ENCODE data around the gene C19orf25. TPM values are rescaled to one million over a fixed set of nuclear protein-coding genes. Genes with fewer than 3 reads are reported as not detected.

Gene C19orf25
- total and polyA plus RNA-seq, 10 of the 15 experiments (the other 5 are each of a cell fraction or from before 2014, with no cell fraction given): 1.2 to 67.0 (median 25.6) TPM

- TF ChIP-seq ZNF687 (IDR thresholded peaks at IDR 0.05) (peak; percentile 43; the same call in 1 of the 2 replicates), ESRRA (IDR thresholded peaks at IDR 0.05; ENCODE audit: low read length) (no peak), CTCF (IDR thresholded peaks at IDR 0.05 in 2 of 3, conservative IDR thresholded peaks at IDR 0.05 in 1 of 3; ENCODE audit: control insufficient read depth in 2 of 3, extremely low read depth in 1 of 3, insufficient read depth in 1 of 3, low read depth in 3 of 3, low read length in 3 of 3) (peak; percentile 97 to 99 (median 97); a peak in 5 of 6 replicates), MYC (IDR thresholded peaks at IDR 0.05; ENCODE audit: insufficient read depth, insufficient read length, insufficient replicate concordance, low read length, severe bottlenecking) (peak; percentile 98), SPI1 (IDR thresholded peaks at IDR 0.05; ENCODE audit: borderline replicate concordance, insufficient read depth, low read depth, low read length) (peak; percentile 84; the same call in 1 of the 2 replicates), MXI1 (IDR thresholded peaks at IDR 0.05; ENCODE audit: low read depth, low read length) (peak; percentile 96), NFYA (IDR thresholded peaks at IDR 0.05; ENCODE audit: borderline replicate concordance, low read depth, low read length) (no peak), CREB1 (IDR thresholded peaks at IDR 0.05; ENCODE audit: low read depth) (peak; percentile 87), REST (IDR thresholded peaks at IDR 0.05; ENCODE audit: low read depth, low read length) (no peak; the same call in 1 of the 2 replicates), KAT2A (conservative IDR thresholded peaks at IDR 0.05; ENCODE audit: control insufficient read depth, low read depth, low read length) (peak; percentile 89; the same call in 1 of the 2 replicates), BMI1 (IDR thresholded peaks at IDR 0.05; ENCODE audit: borderline replicate concordance) (no peak), ELK1 (IDR thresholded peaks at IDR 0.05; ENCODE audit: low read depth, low read length) (peak; percentile 74), USF2 (IDR thresholded peaks at IDR 0.05; ENCODE audit: borderline replicate concordance, low read depth, low read length) (no peak; the same call in 1 of the 2 replicates), SRF (IDR thresholded peaks at IDR 0.05; ENCODE audit: low read depth in 2 of 2, low read length in 2 of 2) (peak in 1 of 2 experiments; percentile 52; a peak in 1 of 4 replicates), POLR2AphosphoS2 (IDR thresholded peaks at IDR 0.05; ENCODE audit: low read depth, low read length) (peak; percentile 98)
These were observed 40.7 kb downstream of the C19orf25 start, which contains the start of gene RPS15 (continued) for GRCh38 chr19:1438035-1438932.

Data from GM12878 (cell line).